ENCODE data around the gene OR6X1. TPM values are rescaled to one million over a fixed set of nuclear protein-coding genes. Genes with fewer than 3 reads are reported as not detected.

OR6X1 gene, protein sequence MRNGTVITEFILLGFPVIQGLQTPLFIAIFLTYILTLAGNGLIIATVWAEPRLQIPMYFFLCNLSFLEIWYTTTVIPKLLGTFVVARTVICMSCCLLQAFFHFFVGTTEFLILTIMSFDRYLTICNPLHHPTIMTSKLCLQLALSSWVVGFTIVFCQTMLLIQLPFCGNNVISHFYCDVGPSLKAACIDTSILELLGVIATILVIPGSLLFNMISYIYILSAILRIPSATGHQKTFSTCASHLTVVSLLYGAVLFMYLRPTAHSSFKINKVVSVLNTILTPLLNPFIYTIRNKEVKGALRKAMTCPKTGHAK
- not detected in 2 replicates for total RNA-seq

GRCh38 chr11:123754101-123754568 lies at the start of gene OR6X1:
TSS of gene OR6X1 (minus strand) at chr11:123754518. CDS start at chr11:123754518, 0 bp downstream.

DNA sequence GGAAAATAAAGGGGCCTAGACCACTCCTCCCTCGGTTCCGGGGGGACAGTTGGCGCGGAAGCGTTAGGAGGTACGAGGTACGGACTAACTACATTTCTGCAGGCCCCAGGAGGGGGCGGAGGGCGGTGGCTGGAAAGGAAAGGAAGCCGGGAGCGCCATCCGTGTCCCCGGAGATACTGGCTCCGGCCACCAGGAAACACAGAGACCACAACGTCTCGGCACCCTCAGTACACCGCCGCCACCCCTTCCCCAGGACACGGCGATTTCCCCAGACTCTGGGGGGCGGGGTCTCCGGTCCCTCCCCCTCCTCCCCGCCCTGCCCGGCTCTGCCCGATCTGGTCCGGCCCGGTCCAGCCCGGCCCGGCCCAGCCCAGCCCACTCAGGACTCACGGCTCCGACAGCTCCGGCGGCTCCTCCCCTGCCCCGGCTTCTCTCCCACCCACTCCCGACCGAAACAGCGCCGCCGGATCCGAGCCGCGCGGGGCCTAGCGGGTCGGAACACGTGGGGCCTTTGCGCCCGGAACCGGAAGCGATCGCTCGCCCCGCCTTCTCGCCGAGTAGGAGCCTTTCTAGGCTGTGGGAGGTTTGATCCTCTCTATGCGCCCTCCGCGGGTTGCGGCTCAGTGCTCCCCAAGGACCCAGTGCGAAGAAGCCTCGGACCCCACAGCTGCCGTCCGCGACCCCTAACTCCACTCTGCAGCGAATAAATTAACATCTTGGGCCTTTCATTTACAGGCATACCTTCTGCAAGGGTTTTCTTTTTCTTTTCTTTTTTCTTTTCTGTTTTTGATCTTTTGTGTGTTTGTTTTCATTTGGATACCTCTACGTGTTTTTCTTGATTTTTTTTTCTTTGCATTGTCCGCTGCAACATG lies 12.9 kb downstream of the OR6X1 start, which contains the start of gene ZNF202:
ZNF202 (minus strand) TSS at position 502 of the 872 bp plus-strand sequence. CDS start 10,772 bp downstream, outside the sequence.

Small RNAs within 50 kb of the gene (small RNA-seq; reads per million reads assigned to genes)
- not detected for gene RNU1-21P

Other genes starting within 250 kb of the OR6X1 start
- gene SCN3B, start 99.9 kb downstream of the OR6X1 start, total RNA-seq = 0.50 and 0.66 TPM in 2 replicates
- 11.4 and 14.5 TPM in 2 replicates for gene ZNF202, start 12.9 kb downstream of the OR6X1 start, total RNA-seq
- not detected in 2 replicates for gene OR6M1, start 51.8 kb upstream of the OR6X1 start, total RNA-seq
- gene TMEM225, start 131.2 kb upstream of the OR6X1 start, total RNA-seq = not detected in 2 replicates
- under 0.01 TPM in 1 of 2 replicates, not detected in the other for gene OR8D4, start 147.6 kb upstream of the OR6X1 start, total RNA-seq
- not detected in 2 replicates for gene OR4D5, start 185.1 kb upstream of the OR6X1 start, total RNA-seq
- gene OR6T1, start 189.3 kb upstream of the OR6X1 start, total RNA-seq = not detected in 2 replicates
- gene OR10S1, start 223.3 kb upstream of the OR6X1 start, total RNA-seq = not detected in 2 replicates
- gene OR10G6, start 240.6 kb upstream of the OR6X1 start, total RNA-seq = not detected in 2 replicates